AG04450 (cell line): ENCODE measurements around the gene HTR3D. TPM values are rescaled to one million over a fixed set of nuclear protein-coding genes. Genes with fewer than 3 reads are reported as not detected.

Experiments
- CTCF ChIA-PET: fragments of 300-600, 350-600 bp; formaldehyde crosslinking; extraction: SDS; loops from one replicate; lab custom pipeline; 2022; ENCODE audit warnings: antibody characterized with exemption, inconsistent platforms; lab: Charles Lee
- POLR2A ChIA-PET: fragments of 350-600 bp; formaldehyde crosslinking; extraction: SDS; loops from one replicate; lab custom pipeline; 2021; ENCODE audit warnings: antibody characterized with exemption, inconsistent platforms; lab: Yijun Ruan, JAX
- DNase-seq: peaks from one replicate; pipeline ENCODE4 v3.0.0-alpha.2; 2011; ENCODE audit warnings: low read depth, low spot score
- H3K27ac ChIP-seq: one replicate; pipeline ENCODE4 v1.5.1; 2012; ENCODE audit warnings: low read depth, low read length, control low read depth
- H3K27me3 ChIP-seq: one replicate; pipeline ENCODE4 v1.6.0; 2012; ENCODE audit warnings: low read length; ENCODE audit not compliant: control insufficient read depth, insufficient read depth
- H3K4me3 ChIP-seq: 2 replicates; pipeline ENCODE4 v1.5.1; 2011; ENCODE audit warnings: mild to moderate bottlenecking, low read depth, low read length, control low read depth
- H3K9me3 ChIP-seq: 2 replicates; pipeline ENCODE4 v1.5.1; 2012; ENCODE audit warnings: low read length; ENCODE audit not compliant: control insufficient read depth, insufficient read depth
- CTCF ChIP-seq: IDR thresholded peaks from 2 replicates; pipeline ENCODE4 v1.5.1; 2011; ENCODE audit warnings: low read depth, low read length, control low read depth, inconsistent platforms
- polyA plus RNA-seq: library from polyadenylated mRNA; depleted of rRNA; stranded (reverse); fragments of >200 nt; gene quantifications from 2 replicates; pipeline ENCODE4 v1.2.3, GENCODE V29; 2011

Gene HTR3D
- polyA plus RNA-seq, 1 experiment = not detected

- POLR2A ChIA-PET = no interaction called here
- H3K9me3 ChIP-seq = no peaks in the 10 kb centered on the region
- no peak for TF ChIP-seq CTCF
- H3K27ac ChIP-seq = no peak overlapping the region
- H3K27me3 ChIP-seq = peaks cover 4% of the 10 kb centered on the region
- CTCF ChIA-PET = no interaction called here
- no peak for DNase-seq
- H3K4me3 ChIP-seq = no peak overlapping the region
Measured at GRCh38 chr3:184042617-184043016, 11.1 kb downstream of the HTR3D start.

GRCh38 chr3:184045995-184046394 is 14.5 kb downstream of the HTR3D start:
- CTCF ChIA-PET = no interaction called here
- Histone ChIP-seq H3K4me3 (no peak overlapping the region), H3K9me3 (no peaks in the 10 kb centered on the region), H3K27ac (no peak overlapping the region), H3K27me3 (peaks cover 4% of the 10 kb centered on the region)
- DNase-seq = no peak
- TF ChIP-seq CTCF = no peak
- POLR2A ChIA-PET = no interaction called here

- Histone ChIP-seq H3K9me3 (no peaks in the 10 kb centered on the region), H3K27ac (no peak overlapping the region), H3K4me3 (no peak overlapping the region), H3K27me3 (peaks cover 10% of the 10 kb centered on the region)
- POLR2A ChIA-PET = no interaction called here
- TF ChIP-seq CTCF = no peak
- CTCF ChIA-PET = interaction anchor here (0.6 to 1.2 kb wide), 2 partner anchors 11 to 418 kb away, joined by 3 to 4 read pairs; no protein-coding TSS in a partner anchor
- no peak for DNase-seq
Measured at GRCh38 chr3:184050217-184050847, 18.8 kb downstream of the HTR3D start.

GRCh38 chr3:184052767-184053166 is 21.2 kb downstream of the HTR3D start, which contains the start of gene HTR3C:
Gene HTR3C, plus strand, starts transcription at chr3:184053047. Its CDS starts 34 bp downstream, at chr3:184053081.
- no peak for TF ChIP-seq CTCF
- H3K9me3 ChIP-seq = no peaks in the 10 kb centered on the region
- peaks cover 10% of the 10 kb centered on the region for H3K27me3 ChIP-seq
- no peak within 1 kb of the TSS for H3K27ac ChIP-seq
- no peak for DNase-seq
- CTCF ChIA-PET = interaction anchor here (0.7 kb wide), 1 partner anchor 67 kb away, joined by 4 read pairs; no protein-coding TSS in a partner anchor
- POLR2A ChIA-PET = no interaction called here
- H3K4me3 ChIP-seq = no peak within 1 kb of the TSS

GRCh38 chr3:184058029-184058428 is 26.5 kb downstream of the HTR3D start:
- H3K27me3 ChIP-seq = peaks cover 9% of the 10 kb centered on the region
- ChIA-PET POLR2A (no interaction called here), CTCF (interaction anchor here (0.8 to 1.4 kb wide), 3 partner anchors 12 to 192 kb away, joined by 3 to 6 read pairs (median 4); partner anchors contain the start of gene EEF1AKMT4)
- no peak overlapping the region for H3K27ac ChIP-seq
- TF ChIP-seq CTCF = no peak
- H3K4me3 ChIP-seq = no peak overlapping the region
- DNase-seq = no peak
- no peaks in the 10 kb centered on the region for H3K9me3 ChIP-seq
